ENCODE data around the gene WDR49.

The WDR49 gene

DNA sequence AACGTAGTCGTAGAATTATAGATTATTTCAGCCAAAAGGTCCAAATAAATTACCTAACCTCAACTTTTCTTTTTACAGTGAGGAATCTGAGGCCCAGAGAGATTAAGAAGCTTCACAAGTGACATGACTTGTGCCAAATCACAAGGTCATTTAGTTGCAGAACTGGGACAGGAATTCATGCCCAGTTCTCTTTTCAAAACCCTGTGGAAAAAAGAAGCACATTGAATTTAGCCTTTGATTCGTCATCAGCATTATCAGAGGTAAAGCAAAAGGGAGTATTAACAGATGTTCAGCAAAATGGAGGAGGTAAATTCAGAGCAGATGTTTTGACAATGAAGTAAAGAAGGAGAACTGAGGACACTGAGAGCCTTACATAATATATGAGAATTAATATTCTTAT lies 184.4 kb downstream of the WDR49 start:
- Histone ChIP-seq H3K27ac (no peak overlapping the region), H3K9ac (no peak overlapping the region), H3K27me3 (no peaks in the 10 kb centered on the region), H3K9me3 (no peaks in the 10 kb centered on the region), H3K4me2 (no peak overlapping the region), H3K4me3 (no peak overlapping the region), H3K4me1 (no peaks in the 10 kb centered on the region), H4K20me1 (no peaks in the 10 kb centered on the region), H3K36me3 (no peaks in the 10 kb centered on the region)
- no peak for TF ChIP-seq Cebpa-rat (IDR thresholded peaks at IDR 0.05)

DNA sequence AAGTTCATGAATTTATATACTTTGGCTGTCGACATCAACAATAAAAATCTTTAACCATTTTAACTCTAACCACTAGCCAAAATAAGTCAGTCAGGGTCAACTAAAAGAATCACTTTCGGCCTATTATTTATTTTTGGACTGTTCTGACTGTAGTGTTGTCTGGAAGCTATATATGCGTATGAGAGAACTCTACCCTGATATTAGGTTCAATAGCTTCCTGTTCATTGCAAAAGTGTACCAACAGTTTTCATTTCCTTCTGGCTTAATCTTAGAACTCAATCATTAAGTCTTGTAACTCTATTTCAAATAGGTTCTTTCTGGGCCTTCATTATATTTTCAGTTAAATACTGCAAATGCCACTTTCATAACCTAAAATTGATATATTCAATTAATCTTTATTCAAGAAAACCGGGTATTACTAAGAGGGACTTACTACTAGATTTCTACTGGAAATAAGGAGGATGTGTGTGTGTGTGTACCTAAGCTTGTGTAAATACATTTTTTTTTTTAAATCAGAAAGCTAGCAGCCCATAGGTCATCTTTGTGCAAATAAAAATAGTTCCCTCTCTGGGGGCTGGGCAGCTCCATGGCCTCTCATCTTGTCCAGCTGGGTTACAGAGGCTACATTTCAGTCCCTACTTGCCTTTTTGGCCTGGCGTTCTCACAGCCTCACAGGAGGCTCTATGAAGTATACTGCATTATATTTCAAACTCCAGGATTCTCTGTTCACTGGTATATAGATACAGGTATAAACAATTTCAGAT lies 185.7 kb downstream of the WDR49 start:
- Histone ChIP-seq H3K4me3 (no peak overlapping the region), H3K4me1 (no peaks in the 10 kb centered on the region), H3K9ac (no peak overlapping the region), H4K20me1 (no peaks in the 10 kb centered on the region), H3K36me3 (no peaks in the 10 kb centered on the region), H3K27ac (no peak overlapping the region), H3K27me3 (no peaks in the 10 kb centered on the region), H3K4me2 (no peak overlapping the region), H3K9me3 (no peaks in the 10 kb centered on the region)
- no peak for TF ChIP-seq Cebpa-rat (IDR thresholded peaks at IDR 0.05)

DNA sequence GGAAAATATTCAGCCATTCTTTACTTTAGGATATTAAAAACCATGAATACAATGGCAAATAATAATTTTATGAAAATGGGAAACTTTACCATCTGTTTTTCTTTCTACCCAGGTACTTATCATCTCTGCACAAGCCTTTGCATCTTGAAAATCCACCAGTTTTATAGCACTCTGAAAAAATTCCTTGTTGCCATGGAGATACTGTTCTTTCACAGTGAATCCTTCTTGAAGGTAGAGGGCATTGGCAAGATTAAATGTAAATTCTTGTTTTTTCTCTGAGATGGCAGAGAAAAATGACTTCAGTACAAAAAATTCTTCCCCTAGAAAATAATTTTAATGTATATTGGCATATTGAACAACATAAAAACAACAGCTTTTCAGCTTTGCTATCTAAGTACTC lies 186.8 kb downstream of the WDR49 start:
- H3K4me3 ChIP-seq = no peak overlapping the region
- H3K36me3 ChIP-seq = no peaks in the 10 kb centered on the region
- H3K27me3 ChIP-seq = no peaks in the 10 kb centered on the region
- H3K27ac ChIP-seq = no peak overlapping the region
- H3K4me2 ChIP-seq = no peak overlapping the region
- H3K9me3 ChIP-seq = no peaks in the 10 kb centered on the region
- no peaks in the 10 kb centered on the region for H4K20me1 ChIP-seq
- no peak for TF ChIP-seq Cebpa-rat (IDR thresholded peaks at IDR 0.05)
- H3K4me1 ChIP-seq = no peaks in the 10 kb centered on the region
- H3K9ac ChIP-seq = no peak overlapping the region

DNA sequence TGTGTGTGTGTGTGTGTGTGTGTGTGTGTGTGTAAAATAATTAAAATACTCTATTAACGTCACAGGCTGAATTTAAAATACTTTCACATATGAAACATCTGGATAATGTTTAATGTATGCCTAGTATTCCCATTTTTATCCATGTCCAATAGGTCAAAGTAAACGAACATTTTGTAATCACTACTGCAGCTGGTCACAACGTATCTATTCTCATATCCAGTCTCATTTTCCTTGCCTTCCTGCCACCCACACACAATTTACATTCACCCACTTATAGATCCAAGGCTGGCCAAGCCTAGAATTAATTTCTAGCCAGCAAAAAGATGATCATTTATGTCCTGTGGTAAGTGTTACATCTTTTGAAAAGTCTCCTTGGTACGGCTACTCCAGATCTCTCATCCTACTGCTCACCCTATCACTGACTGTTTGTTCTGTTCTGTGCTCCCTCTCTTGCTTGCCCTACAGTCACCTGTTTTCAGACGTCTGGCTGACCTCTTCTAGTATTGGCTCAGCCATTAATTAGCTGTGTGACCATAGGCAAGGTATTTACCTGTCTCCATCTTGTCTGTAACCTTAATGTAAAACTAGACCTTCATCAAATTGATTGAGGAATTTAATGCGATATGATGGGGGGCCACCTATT lies 197.5 kb downstream of the WDR49 start:
- Histone ChIP-seq H3K27me3 (no peaks in the 10 kb centered on the region), H3K4me2 (no peak overlapping the region), H3K9me3 (no peaks in the 10 kb centered on the region), H4K20me1 (no peaks in the 10 kb centered on the region), H3K4me3 (no peak overlapping the region), H3K4me1 (no peaks in the 10 kb centered on the region), H3K36me3 (no peaks in the 10 kb centered on the region), H3K27ac (no peak overlapping the region), H3K9ac (no peak overlapping the region)
- no peak for TF ChIP-seq Cebpa-rat (IDR thresholded peaks at IDR 0.05)

DNA sequence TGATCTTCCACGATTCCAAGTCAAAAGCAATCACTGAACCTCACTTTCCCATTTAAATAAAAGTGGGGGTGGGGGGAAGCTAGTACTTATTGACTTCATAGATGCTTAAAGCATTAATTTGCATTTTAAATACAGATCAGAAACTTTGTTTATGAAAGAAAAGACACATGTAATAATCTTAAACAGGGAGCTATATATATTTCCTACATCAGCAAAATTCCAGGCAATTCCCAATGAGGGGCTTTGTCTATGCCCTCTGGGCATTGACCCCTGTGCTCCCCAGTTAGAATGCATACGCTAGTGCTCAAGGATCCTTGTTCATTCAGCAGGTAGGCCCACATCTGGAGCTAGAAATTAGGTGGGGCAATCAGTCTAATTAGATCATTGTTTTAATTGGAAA lies 199.9 kb downstream of the WDR49 start:
- Histone ChIP-seq H3K27me3 (no peaks in the 10 kb centered on the region), H3K9ac (no peak overlapping the region), H3K27ac (no peak overlapping the region), H3K4me3 (no peak overlapping the region), H4K20me1 (no peaks in the 10 kb centered on the region), H3K9me3 (no peaks in the 10 kb centered on the region), H3K36me3 (no peaks in the 10 kb centered on the region), H3K4me1 (no peaks in the 10 kb centered on the region), H3K4me2 (no peak overlapping the region)
- TF ChIP-seq Cebpa-rat (IDR thresholded peaks at IDR 0.05) = no peak

DNA sequence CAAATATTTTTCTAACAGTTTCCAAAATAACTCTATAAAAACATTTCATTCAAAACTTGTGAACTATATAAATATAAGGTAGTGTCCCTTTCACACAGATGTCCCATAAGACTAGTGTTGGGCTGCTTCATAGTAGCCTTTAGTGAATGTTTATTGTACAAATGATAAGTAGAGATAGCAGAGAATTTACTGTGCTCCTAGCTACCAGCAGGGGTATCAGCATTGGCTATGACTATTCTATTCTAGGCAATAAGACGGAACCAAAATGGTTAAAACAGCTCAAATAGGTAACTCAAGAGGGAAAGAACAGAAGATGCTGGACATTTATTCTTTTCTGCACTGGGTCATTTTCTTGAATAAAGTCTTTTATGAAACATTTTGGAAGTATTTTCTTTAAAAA lies 202.5 kb downstream of the WDR49 start:
- no peaks in the 10 kb centered on the region for H3K27me3 ChIP-seq
- no peak overlapping the region for H3K4me2 ChIP-seq
- no peak overlapping the region for H3K9ac ChIP-seq
- no peaks in the 10 kb centered on the region for H3K36me3 ChIP-seq
- no peaks in the 10 kb centered on the region for H4K20me1 ChIP-seq
- H3K9me3 ChIP-seq = no peaks in the 10 kb centered on the region
- no peak overlapping the region for H3K4me3 ChIP-seq
- TF ChIP-seq Cebpa-rat (IDR thresholded peaks at IDR 0.05) = no peak
- H3K27ac ChIP-seq = no peak overlapping the region
- no peaks in the 10 kb centered on the region for H3K4me1 ChIP-seq

DNA sequence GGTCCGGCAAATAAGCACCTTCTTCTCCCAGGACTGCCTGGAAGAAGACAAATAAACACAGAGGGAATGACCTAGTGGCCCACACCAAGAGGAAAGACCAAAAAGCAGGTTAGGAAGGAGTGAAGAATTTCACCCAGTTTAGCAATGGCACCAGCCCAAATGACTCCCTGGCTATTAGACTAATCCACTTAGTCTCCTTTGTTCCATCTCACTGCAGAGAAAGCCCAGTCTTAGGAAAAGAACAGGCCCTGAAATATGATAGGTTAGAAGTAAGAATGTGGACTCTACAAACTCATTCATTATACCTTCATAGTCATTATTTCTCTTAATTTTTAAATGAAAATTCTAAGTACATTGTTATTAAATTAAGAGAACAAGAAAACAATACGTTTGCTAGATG lies 203.1 kb downstream of the WDR49 start:
- no peaks in the 10 kb centered on the region for H4K20me1 ChIP-seq
- no peaks in the 10 kb centered on the region for H3K27me3 ChIP-seq
- no peak overlapping the region for H3K4me2 ChIP-seq
- no peak for TF ChIP-seq Cebpa-rat (IDR thresholded peaks at IDR 0.05)
- H3K36me3 ChIP-seq = no peaks in the 10 kb centered on the region
- H3K9me3 ChIP-seq = no peaks in the 10 kb centered on the region
- no peaks in the 10 kb centered on the region for H3K4me1 ChIP-seq
- no peak overlapping the region for H3K4me3 ChIP-seq
- no peak overlapping the region for H3K9ac ChIP-seq
- no peak overlapping the region for H3K27ac ChIP-seq

DNA sequence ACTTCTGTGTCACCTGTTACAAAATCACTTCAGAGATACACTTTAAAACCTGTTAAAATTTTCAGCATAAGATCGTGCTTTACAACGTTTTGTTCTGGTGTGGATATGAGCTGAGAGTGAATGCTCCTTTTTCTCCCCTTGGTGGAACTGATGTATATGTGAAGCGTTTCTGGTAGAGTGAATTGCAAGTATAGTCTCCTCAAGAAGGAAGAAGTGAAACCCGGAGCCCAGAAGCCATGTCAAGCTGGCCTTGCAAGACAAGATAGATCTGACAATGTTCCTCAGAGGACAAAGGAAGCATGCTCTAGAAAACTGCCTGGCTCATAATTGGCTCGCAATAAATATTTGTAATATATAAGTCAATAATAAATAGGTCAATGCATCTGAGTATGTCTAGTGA lies 203.5 kb downstream of the WDR49 start:
- H4K20me1 ChIP-seq = no peaks in the 10 kb centered on the region
- H3K9me3 ChIP-seq = no peaks in the 10 kb centered on the region
- no peaks in the 10 kb centered on the region for H3K36me3 ChIP-seq
- TF ChIP-seq Cebpa-rat (IDR thresholded peaks at IDR 0.05) = no peak
- no peak overlapping the region for H3K4me3 ChIP-seq
- no peak overlapping the region for H3K27ac ChIP-seq
- no peak overlapping the region for H3K9ac ChIP-seq
- no peaks in the 10 kb centered on the region for H3K27me3 ChIP-seq
- no peak overlapping the region for H3K4me2 ChIP-seq
- H3K4me1 ChIP-seq = no peaks in the 10 kb centered on the region

DNA sequence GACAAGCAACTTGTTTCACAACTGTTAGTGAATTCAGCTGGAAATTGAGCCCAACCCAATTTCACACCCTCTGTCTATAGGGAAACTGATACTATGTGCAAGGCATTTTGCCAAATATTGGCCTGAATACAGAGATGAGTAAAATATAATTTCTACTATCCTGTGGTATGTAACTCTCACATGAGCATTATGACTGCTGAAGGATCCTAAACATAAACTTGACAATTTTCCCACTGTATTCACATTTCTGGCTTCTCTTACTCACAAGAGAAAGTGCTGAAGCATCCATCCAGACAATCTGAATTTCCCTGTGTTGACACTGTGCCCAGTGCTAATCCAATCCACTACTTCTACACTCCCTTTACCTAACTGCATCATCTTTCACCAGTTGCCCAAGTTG lies 208.3 kb downstream of the WDR49 start:
- no peaks in the 10 kb centered on the region for H3K36me3 ChIP-seq

DNA sequence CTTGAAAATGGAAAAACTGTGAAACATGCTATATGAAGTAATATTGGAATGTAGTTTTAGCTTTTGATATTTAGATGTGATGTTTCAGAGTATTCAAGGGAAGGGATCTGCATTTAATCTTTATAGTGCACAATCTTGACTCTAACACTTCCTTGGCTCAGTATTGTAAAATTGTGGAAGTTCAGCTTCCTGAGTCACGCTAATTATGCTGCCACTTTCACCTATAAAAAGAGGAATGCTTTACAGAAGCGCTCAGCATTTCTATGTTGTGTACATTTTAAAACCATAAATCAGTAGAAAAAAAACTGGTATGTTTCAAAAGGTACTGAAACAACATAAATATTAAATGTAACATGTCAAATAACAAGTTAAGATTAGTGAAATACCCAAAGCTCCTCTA lies 212.5 kb downstream of the WDR49 start:
- no peaks in the 10 kb centered on the region for H3K36me3 ChIP-seq
- TF ChIP-seq Cebpa-rat (IDR thresholded peaks at IDR 0.05) = no peak

More for the DNA sequence above, 208.3 kb downstream of the WDR49 start:
- Histone ChIP-seq H3K4me2 (no peak overlapping the region), H3K27ac (no peak overlapping the region), H4K20me1 (no peaks in the 10 kb centered on the region), H3K27me3 (no peaks in the 10 kb centered on the region), H3K4me3 (no peak overlapping the region), H3K9me3 (no peaks in the 10 kb centered on the region), H3K9ac (no peak overlapping the region), H3K4me1 (no peaks in the 10 kb centered on the region)
- no peak for TF ChIP-seq Cebpa-rat (IDR thresholded peaks at IDR 0.05)

More for the DNA sequence above, 212.5 kb downstream of the WDR49 start:
- Histone ChIP-seq H3K9me3 (no peaks in the 10 kb centered on the region), H4K20me1 (no peaks in the 10 kb centered on the region), H3K4me3 (no peak overlapping the region), H3K27me3 (no peaks in the 10 kb centered on the region), H3K4me1 (no peaks in the 10 kb centered on the region), H3K27ac (no peak overlapping the region), H3K4me2 (no peak overlapping the region), H3K9ac (no peak overlapping the region)

Measured in BLaER1 (cell line).